Stimulated activated CD4-positive, alpha-beta T cell treated with anti-CD3 and anti-CD28 coated beads, Interleukin-12 subunit alpha, Interleukin-12 subunit beta, amount 100 ng/mL, for 4 hours (primary cell): ENCODE results near the gene MT2A.

ENCODE experiments used
- DNase-seq: peaks from one replicate; pipeline ENCODE4 v3.0.0-alpha.2; 2020

MT2A gene

GRCh38 chr16:56639045-56639444, 30.7 kb downstream of the MT2A start:
- no peak for DNase-seq

- DNase-seq: no peak
These were observed 31.7 kb downstream of the MT2A start for GRCh38 chr16:56640076-56640475.

GRCh38 chr16:56641166-56641565, 32.8 kb downstream of the MT2A start:
- DNase-seq: no peak

GRCh38 chr16:56643080-56643778, 34.8 kb downstream of the MT2A start:
- peak; percentile 68 for DNase-seq

GRCh38 chr16:56643833-56644232, 35.4 kb downstream of the MT2A start:
- no peak for DNase-seq

- DNase-seq: no peak
These were observed 36.9 kb downstream of the MT2A start for GRCh38 chr16:56645311-56645710.

- no peak for DNase-seq
These were observed 37.5 kb downstream of the MT2A start for GRCh38 chr16:56645838-56646237.

GRCh38 chr16:56647641-56648431, 39.5 kb downstream of the MT2A start:
- DNase-seq: no peak

GRCh38 chr16:56649271-56649670, 40.9 kb downstream of the MT2A start:
- no peak for DNase-seq

- DNase-seq: no peak
These were observed 41.4 kb downstream of the MT2A start for GRCh38 chr16:56649820-56650219.

GRCh38 chr16:56651586-56651985, 43.2 kb downstream of the MT2A start, which contains the start of gene MT1B:
TSS of gene MT1B (plus strand) at chr16:56651886. CDS start at chr16:56651954, 68 bp downstream.
- no peak for DNase-seq

- DNase-seq: no peak
These were observed 44.2 kb downstream of the MT2A start for GRCh38 chr16:56652600-56652999.

GRCh38 chr16:56653218-56653617, 44.8 kb downstream of the MT2A start:
- DNase-seq: no peak

GRCh38 chr16:56657555-56658326, 49.4 kb downstream of the MT2A start, which contains the start of gene MT1F:
TSS of gene MT1F (plus strand) at chr16:56657959. CDS start at chr16:56658059, 100 bp downstream.
- DNase-seq: peak; percentile 75

- no peak for DNase-seq
These were observed 50.0 kb downstream of the MT2A start for GRCh38 chr16:56658327-56658875.
